NCI-H748 (cell line): ENCODE results near the gene SLIT3.
"Not testable (repeated sequence)": the region's sequence is repeated elsewhere in the genome, so short reads cannot be mapped to it uniquely, and the experiment has no call there.

Experiments
- DNase-seq: peaks from one replicate; lab custom pipeline; 2025; ENCODE audit not compliant: unreplicated experiment; lab: John Stamatoyannopoulos, UW

SLIT3 gene

GRCh38 chr5:169116961-169117461 is 183.9 kb downstream of the SLIT3 start:
- no peak for DNase-seq

GRCh38 chr5:169115461-169116124 is 185.3 kb downstream of the SLIT3 start:
- no peak for DNase-seq

- DNase-seq = no peak
Measured at GRCh38 chr5:169114466-169115065, 186.4 kb downstream of the SLIT3 start.

- no peak for DNase-seq
Measured at GRCh38 chr5:169112016-169112415, 188.9 kb downstream of the SLIT3 start.

GRCh38 chr5:169106911-169107706 is 193.8 kb downstream of the SLIT3 start:
- DNase-seq = no peak

GRCh38 chr5:169105582-169105981 is 195.4 kb downstream of the SLIT3 start:
- not testable (repeated sequence) for DNase-seq

GRCh38 chr5:169104937-169105494 is 195.9 kb downstream of the SLIT3 start:
- DNase-seq = no peak

- DNase-seq = no peak
Measured at GRCh38 chr5:169103586-169104181, 197.3 kb downstream of the SLIT3 start.

GRCh38 chr5:169101966-169102365 is 199.0 kb downstream of the SLIT3 start:
- no peak for DNase-seq

GRCh38 chr5:169100735-169101075 is 200.2 kb downstream of the SLIT3 start:
- DNase-seq = no peak

- DNase-seq = no peak
Measured at GRCh38 chr5:169099801-169100734, 200.9 kb downstream of the SLIT3 start.

- no peak for DNase-seq
Measured at GRCh38 chr5:169098331-169099121, 202.4 kb downstream of the SLIT3 start.

GRCh38 chr5:169097374-169098326 is 203.3 kb downstream of the SLIT3 start:
- DNase-seq = no peak

GRCh38 chr5:169095976-169096375 is 205.0 kb downstream of the SLIT3 start:
- no peak for DNase-seq

- no peak for DNase-seq
Measured at GRCh38 chr5:169095410-169095960, 205.5 kb downstream of the SLIT3 start.

- DNase-seq = no peak
Measured at GRCh38 chr5:169094586-169095409, 206.1 kb downstream of the SLIT3 start.

- no peak for DNase-seq
Measured at GRCh38 chr5:169091396-169091980, 209.5 kb downstream of the SLIT3 start.
